GM12878 (cell line): ENCODE results near the gene TNNC2. TPM values are rescaled to one million over a fixed set of nuclear protein-coding genes. Genes with fewer than 3 reads are reported as not detected.

Experiments used
- ATAC-seq: fragments of 200-7000 bp; cut with Tn5 transposase; 3 replicates; pipeline ENCODE4 v1.9.1; 2020; ENCODE audit warnings: mild to moderate bottlenecking, moderate library complexity
- BruUV-seq: library from RNA; stranded (reverse); fragments of 400-500 nt; replicated peaks from 2 replicates; lab custom pipeline; 2021; lab: Mats Ljungman, UMichigan
- CTCF ChIA-PET: fragments of 300-600 bp; sonication (Branson Sonifier 250); formaldehyde crosslinking; extraction: SDS; loops from one replicate; lab custom pipeline; 2021; ENCODE audit warnings: inconsistent platforms; lab: Yijun Ruan, JAX
- POLR2A ChIA-PET: fragments of 350-600 bp; formaldehyde crosslinking; extraction: SDS; loops from one replicate; lab custom pipeline; 2021; ENCODE audit warnings: inconsistent platforms; lab: Charles Lee
- RAD21 ChIA-PET: fragments of 300-600 bp; sonication (Branson Sonifier 250); formaldehyde crosslinking; loops from one replicate; lab custom pipeline; 2023; ENCODE audit warnings: antibody characterized with exemption; ENCODE audit not compliant: unreplicated experiment; lab: Charles Lee
- SMC1A ChIA-PET: fragments of 300-600 bp; sonication (Branson Sonifier 250); formaldehyde crosslinking; loops from one replicate; lab custom pipeline; 2023; ENCODE audit not compliant: unreplicated experiment, uncharacterized antibody; lab: Charles Lee
- DNase-seq: peaks from one replicate; pipeline ENCODE4 v3.0.0-alpha.2; 2011; ENCODE audit warnings: low read depth, low spot score
- FAIRE-seq: peaks from 3 replicates; lab custom pipeline; 2011; peaks lifted over from hg19 to GRCh38; lab: Jason Lieb, UNC
- H2AFZ ChIP-seq: 2 replicates; pipeline ENCODE4 v1.6.0; 2011; ENCODE audit warnings: low read depth, low read length, control low read depth; ENCODE audit not compliant: control insufficient read depth
- H3K27ac ChIP-seq: 2 replicates; pipeline ENCODE4 v1.5.1; 2011; ENCODE audit warnings: control low read depth; ENCODE audit not compliant: control insufficient read depth, insufficient read depth
- H3K27me3 ChIP-seq, 2 experiments: replicated peaks in 1 of 2; 2 replicates each; pipeline versions ENCODE4 v1.6.0 to v1.6.1; 2011; ENCODE audit warnings: low read length in 1 of 2; ENCODE audit not compliant: control insufficient read depth in 2 of 2, insufficient read depth in 2 of 2
- H3K36me3 ChIP-seq, 2 experiments: 2 replicates each; pipeline ENCODE4 v1.5.1; 2011; ENCODE audit warnings: low read length in 1 of 2; ENCODE audit not compliant: control insufficient read depth in 2 of 2, insufficient read depth in 2 of 2
- H3K4me1 ChIP-seq: 2 replicates; pipeline ENCODE4 v1.6.1; 2011; ENCODE audit warnings: mild to moderate bottlenecking, low read length, moderate library complexity, mixed read lengths; ENCODE audit not compliant: control insufficient read depth, insufficient read depth
- H3K4me2 ChIP-seq: 2 replicates; pipeline ENCODE4 v1.6.0; 2011; ENCODE audit warnings: control low read depth; ENCODE audit not compliant: control insufficient read depth, insufficient read depth
- H3K4me3 ChIP-seq: fragments of 200-600 bp; sonication (generic); 2 replicates; pipeline ENCODE4 v1.5.1; 2016
- H3K79me2 ChIP-seq: 2 replicates; pipeline ENCODE4 v1.6.0; 2011; ENCODE audit warnings: low read length; ENCODE audit not compliant: control insufficient read depth, insufficient read depth
- H3K9ac ChIP-seq: 2 replicates; pipeline ENCODE4 v1.8.0; 2011; ENCODE audit warnings: low read length, control low read depth, mixed read lengths; ENCODE audit not compliant: control insufficient read depth, insufficient read depth
- H3K9me3 ChIP-seq: replicated peaks from 3 replicates; pipeline ENCODE4 v1.5.1; 2011; ENCODE audit warnings: mild to moderate bottlenecking, low read length; ENCODE audit not compliant: control insufficient read depth, insufficient read depth
- H4K20me1 ChIP-seq: 2 replicates; pipeline ENCODE4 v1.6.0; 2011; ENCODE audit not compliant: control insufficient read depth, insufficient read depth
- CHD4 ChIP-seq: fragments of 200-600 bp; sonication (generic); IDR thresholded peaks from 2 replicates; pipeline ENCODE4 v1.6.1; 2016; ENCODE audit warnings: mild to moderate bottlenecking
- CREB1 ChIP-seq: IDR thresholded peaks from 2 replicates; pipeline ENCODE4 v1.6.1; 2012; ENCODE audit warnings: low read depth, mild to moderate bottlenecking, inconsistent platforms
- IKZF1 ChIP-seq: fragments of 450-650 bp; conservative IDR thresholded peaks from 2 replicates; pipeline ENCODE4 v1.6.1; 2017; ENCODE audit warnings: antibody characterized with exemption, mild to moderate bottlenecking
- KAT2A ChIP-seq: conservative IDR thresholded peaks from 2 replicates; pipeline ENCODE4 v1.6.1; 2011; ENCODE audit warnings: low read depth, low read length; ENCODE audit not compliant: control insufficient read depth
- POLR2AphosphoS2 ChIP-seq: IDR thresholded peaks from 2 replicates; pipeline ENCODE4 v1.6.1; 2011; ENCODE audit warnings: low read depth, mild to moderate bottlenecking, low read length, improper control_type of control experiment, moderate library complexity
- RELB ChIP-seq: fragments of 450-650 bp; IDR thresholded peaks from 2 replicates; pipeline ENCODE4 v1.6.1; 2017; ENCODE audit warnings: low read depth, mild to moderate bottlenecking, moderate library complexity
- SMARCA5 ChIP-seq: fragments of 450-650 bp; IDR thresholded peaks from 2 replicates; pipeline ENCODE4 v1.6.1; 2017; ENCODE audit warnings: mild to moderate bottlenecking
- TBL1XR1 ChIP-seq: IDR thresholded peaks from 2 replicates; pipeline ENCODE4 v1.6.1; 2012; ENCODE audit warnings: low read depth, low read length, improper control_type of control experiment
- ZBTB40 ChIP-seq: fragments of 450-650 bp; IDR thresholded peaks from 2 replicates; pipeline ENCODE4 v1.6.1; 2016; ENCODE audit warnings: mild to moderate bottlenecking, moderate library complexity, borderline replicate concordance
- ZNF687 ChIP-seq: fragments of 450-650 bp; IDR thresholded peaks from 2 replicates; pipeline ENCODE4 v1.6.1; 2017; ENCODE audit warnings: mild to moderate bottlenecking, moderate library complexity
- WGBS: methylation state at CpG from one replicate; pipeline ENCODE4 v1.1.6; 2016; ENCODE audit warnings: low lambda C conversion rate; ENCODE audit not compliant: insufficient replicate concordance, insufficient coverage; ENCODE audit errors: missing lambda C conversion rate; 5-methylcytosine and 5-hydroxymethylcytosine counted together
- in situ Hi-C: fragments of 300-500 bp; cut with MboI; formaldehyde crosslinking; loops from 9 replicates; pipeline ENCODE4 v1.14.3; 2018; ENCODE audit warnings: mixed read lengths
- intact Hi-C: fragments of 100-400 bp; cut with micrococcal nuclease; formaldehyde crosslinking; loops from one replicate; pipeline ENCODE4 v1.14.2; 2022; ENCODE audit not compliant: unreplicated experiment
- polyA plus RNA-seq, 11 experiments: library from polyadenylated mRNA; depleted of rRNA in 4 of 11; unstranded in 6 of 11; stranded (reverse) in 5 of 11; fragments of >200 nt; fragmentation: Nextera tagmentation in 4 of 11; fragmentation: Illumina TruSeq in 1 of 11; extraction: Ambion mirVana in 4 of 11; extraction: Trizol in 1 of 11; gene quantifications; 1 replicate in 1 of 11; 2 replicates in 10 of 11; pipeline versions ENCODE4 v1.2.1 to v1.2.3, GENCODE V29; 2011 to 2016; ENCODE audit warnings: inconsistent platforms in 2 of 11, missing spikeins in 2 of 11, low read depth in 1 of 11
- total RNA-seq, 4 experiments: library from RNA; depleted of rRNA in 3 of 4; stranded (reverse); fragments of >200 nt in 3 of 4; fragmentation: Illumina TruSeq in 1 of 4; extraction: Trizol in 1 of 4; gene quantifications; 2 replicates each; pipeline versions ENCODE4 v1.2.1 to v1.2.3, GENCODE V29; 2013 to 2021

TNNC2 gene
- total and polyA plus RNA-seq, 10 of the 15 experiments (the other 5 are each of a cell fraction or from before 2014, with no cell fraction given), result 0.37 TPM; not detected in 9

GRCh38 chr20:45857882-45858216 is 30.7 kb upstream of the TNNC2 start:
- intact Hi-C loops (loop anchor here (2.0 to 5.0 kb wide), 3 partner anchors 33 to 77 kb away; partner anchors contain the start of genes CTSA, NEURL2, PCIF1 and UBE2C), in situ Hi-C loops (no loop called here)
- peak overlapping the region; percentile 98 for H2AFZ ChIP-seq
- no peaks in the 10 kb centered on the region for H3K27me3 ChIP-seq
- ATAC-seq (peak; percentile 71), DNase-seq (peak; percentile 31), FAIRE-seq (no peak)
- H3K9ac ChIP-seq, result peak overlapping the region; percentile 89
- BruUV-seq, result no TSS peak
- H3K4me2 ChIP-seq, result peak overlapping the region; percentile 98
- ChIA-PET POLR2A (interaction anchor here (1.0 to 2.3 kb wide), 7 partner anchors 16 to 113 kb away, joined by 3 to 16 read pairs (median 4); partner anchors contain the start of genes NEURL2 and PCIF1), CTCF (interaction anchor here (0.6 to 2.6 kb wide), 8 partner anchors 16 to 401 kb away, joined by 3 to 11 read pairs (median 4); partner anchors contain the start of gene ZSWIM1), SMC1A (interaction anchor here (1.2 to 1.8 kb wide), 2 partner anchors 10 to 45 kb away, joined by 5 read pairs; partner anchors contain the start of gene UBE2C), RAD21 (interaction anchor here (1.4 to 1.8 kb wide), 2 partner anchors 16 to 23 kb away, joined by 5 to 6 read pairs; partner anchors contain the start of gene ZSWIM1)
- no peaks in the 10 kb centered on the region for H3K9me3 ChIP-seq
- H3K4me1 ChIP-seq, result peaks cover 8% of the 10 kb centered on the region
- peaks cover 19% of the 10 kb centered on the region for H3K79me2 ChIP-seq
- WGBS, result 0% methylated on average over 13 of the region's 13 CpGs
- peak overlapping the region; percentile 96 for H3K27ac ChIP-seq
- H3K4me3 ChIP-seq, result peak overlapping the region; percentile 90
- no peaks in the 10 kb centered on the region for H3K36me3 ChIP-seq
- H4K20me1 ChIP-seq, result no peaks in the 10 kb centered on the region
- TF ChIP-seq IKZF1 (no peak), POLR2AphosphoS2 (no peak), TBL1XR1 (0 out of 2 replicates have a peak, but pooled peaks have one; percentile 2), SMARCA5 (peak; percentile 88), ZBTB40 (no peak), CHD4 (no peak), ZNF687 (0 out of 2 replicates have a peak, but pooled peaks have one; percentile 17), CREB1 (no peak), RELB (peak; percentile 13; the same call in 1 of the 2 replicates), KAT2A (no peak)
